Heart left ventricle (tissue), 16 donors: ENCODE data around the gene NISCH. TPM values are rescaled to one million over a fixed set of nuclear protein-coding genes. Genes with fewer than 3 reads are reported as not detected.
A peak's percentile ranks its signal among the peaks of the same experiment; 100 is the strongest.

Experiments used
- ATAC-seq, 4 donors: fragments of 200-7000 bp; cut with Tn5 transposase; one replicate each; pipeline ENCODE4 v1.9.1; 2020 to 2022; ENCODE audit warnings: moderate library complexity in 4 of 4, mild to moderate bottlenecking in 3 of 4, moderate number of reproducible peaks in 1 of 4
- DNase-seq, 5 donors: peaks; one replicate each; pipeline ENCODE4 v3.0.0-alpha.2; 2020
- H3K27ac ChIP-seq, 12 donors: fragments of 200-600 bp; sonication (generic) in 4 of 12; one replicate each; pipeline versions ENCODE4 v1.5.0 to v1.8.0; 2016 to 2022; ENCODE audit warnings: mild to moderate bottlenecking in 2 of 12
- H3K27me3 ChIP-seq, 9 donors: fragments of 200-600 bp; sonication (generic) in 2 of 9; one replicate each; pipeline versions ENCODE4 v1.5.1 to v1.8.0; 2016 to 2022; ENCODE audit warnings: mild to moderate bottlenecking in 3 of 9
- H3K36me3 ChIP-seq, 9 donors: fragments of 200-600 bp; sonication (generic) in 2 of 9; one replicate each; pipeline versions ENCODE4 v1.5.0 to v1.8.0; 2018 to 2022; ENCODE audit warnings: mild to moderate bottlenecking in 2 of 9
- H3K4me1 ChIP-seq, 12 donors: fragments of 200-600 bp; sonication (generic) in 4 of 12; one replicate each; pipeline versions ENCODE4 v1.5.0 to v1.8.0; 2016 to 2022; ENCODE audit warnings: mild to moderate bottlenecking in 3 of 12
- H3K4me3 ChIP-seq, 12 donors: fragments of 200-600 bp; sonication (generic) in 4 of 12; one replicate each; pipeline versions ENCODE4 v1.5.0 to v1.8.0; 2017 to 2022; ENCODE audit warnings: mild to moderate bottlenecking in 9 of 12, moderate library complexity in 4 of 12
- H3K9me3 ChIP-seq, 12 donors: fragments of 200-600 bp; sonication (generic) in 4 of 12; one replicate each; pipeline versions ENCODE4 v1.5.0 to v1.8.0; 2016 to 2022; ENCODE audit warnings: mild to moderate bottlenecking in 1 of 12
- CTCF ChIP-seq, 12 donors: fragments of 200-600 bp; sonication (generic) in 4 of 12; IDR thresholded peaks; one replicate each; pipeline versions ENCODE4 v1.5.0 to v1.8.0; 2018 to 2022; ENCODE audit warnings: antibody characterized with exemption in 12 of 12, mild to moderate bottlenecking in 5 of 12
- POLR2A ChIP-seq, 2 donors: fragments of 450-650 bp; IDR thresholded peaks; one replicate each; pipeline ENCODE4 v1.6.1; 2017; ENCODE audit warnings: antibody characterized with exemption in 2 of 2, mild to moderate bottlenecking in 2 of 2, moderate library complexity in 2 of 2
- WGBS, 4 donors: extraction: QIAGEN DNeasy Blood & Tissue Kit in 2 of 4; methylation state at CpG; one replicate each; pipeline versions ENCODE4 v1.1.5 to v1.1.7; 2013 to 2018; 5-methylcytosine and 5-hydroxymethylcytosine counted together
- intact Hi-C, 10 donors: fragments of 100-400 bp; cut with DNase I; formaldehyde crosslinking; loops; one replicate each; pipeline versions ENCODE4 v1.11.1 to v1.14.2; 2022
- polyA plus RNA-seq, 2 donors: library from polyadenylated mRNA; stranded (reverse); fragments of 200-250 nt; gene quantifications; one replicate each; pipeline ENCODE4 v1.2.3, GENCODE V29; 2013
- total RNA-seq, 9 donors: library from RNA; depleted of rRNA in 2 of 9; stranded (reverse); fragments of >200 nt in 2 of 9; fragmentation: NEBNext Ultra II Directional in 3 of 9; extraction: Animal tissue kit (Norgen Biotek cat#: 25700) in 3 of 9; gene quantifications; one replicate each; pipeline versions ENCODE4 v1.1.0 to v1.2.4, GENCODE V29; 2016 to 2023
- donor health status: ischemic (EF 13 %, LVEDD 7.1; RV severe dilation, severe dysfunction).
- donor health status: healthy with polysubstance abuse.
- donor health status: DM: no; HTN: yes; CAD: no.
- donor health status: DM: no; HTN: no; CAD: no.
- donor health status: ischemic (EF 25% LVEDD 6.9; RV normal size, moderate dysfunction).
- donor health status: ischemic (EF 25% LVEDD 5.7; RV mildly dilated, moderate dysfunction).
- donor health status: healthy.
- donor health status: DM: yes; HTN: yes; CAD: no.
- donor health status: ischemic (EF 35%, LVEDD 5.7; RV mildly dilated, moderate dysfunction).
- donor health status: nonischemic (EF 11% LVEDD 7.7; RV severe dilation, severe dysfunction).
- donor health status: DM: yes; HTN: yes; CAD: no.
- donor health status: PGD.
- donor health status: ischemic (EF 29% LVEDD 5.4; RV normal size, mild dysfunction).
- donor health status: nonischemic (EF 23%, LVEDD 6.1; RV moderate dilation, normal function).

Gene NISCH
- total and polyA plus RNA-seq, 11 donors, result 28.8 to 56.2 (median 42.0) TPM

- no peak for DNase-seq
- Histone ChIP-seq H3K36me3 (peaks cover 0 to 94% (median 7%) of the 10 kb centered on the region in 9 donors), H3K27ac (no peak overlapping the region), H3K4me1 (peaks cover 0 to 8% (median 0%) of the 10 kb centered on the region in 12 donors), H3K9me3 (no peaks in the 10 kb centered on the region), H3K27me3 (no peaks in the 10 kb centered on the region), H3K4me3 (no peak overlapping the region)
- 52 to 74% (median 61%) methylated on average over 6 of the region's 6 CpGs for WGBS, 4 donors
- no peak for ATAC-seq
- TF ChIP-seq POLR2A (IDR thresholded peaks at IDR 0.05) (no peak), CTCF (IDR thresholded peaks at IDR 0.05) (no peak)
- intact Hi-C loops, result no loop called here
These were observed 59.8 kb downstream of the NISCH start for GRCh38 chr3:52515192-52515591.

GRCh38 chr3:52516509-52517195 lies 61.2 kb downstream of the NISCH start:
- H3K36me3 ChIP-seq, result peaks cover 0 to 94% (median 14%) of the 10 kb centered on the region in 9 donors
- TF ChIP-seq POLR2A (IDR thresholded peaks at IDR 0.05), result no peak
- TF ChIP-seq CTCF (IDR thresholded peaks at IDR 0.05), result no peak
- no peak overlapping the region for H3K4me3 ChIP-seq
- no peak for DNase-seq
- no peaks in the 10 kb centered on the region for H3K27me3 ChIP-seq
- no peak for ATAC-seq
- H3K9me3 ChIP-seq, result no peaks in the 10 kb centered on the region
- H3K27ac ChIP-seq, result no peak overlapping the region
- intact Hi-C loops, result no loop called here
- WGBS, 4 donors, result 93 to 97% (median 96%) methylated on average over 11 to 19 of the region's 19 CpGs
- H3K4me1 ChIP-seq, result peaks cover 0 to 8% (median 0%) of the 10 kb centered on the region in 12 donors

- no peak for DNase-seq
- Histone ChIP-seq H3K27ac (no peak overlapping the region), H3K4me1 (peaks cover 0 to 8% (median 0%) of the 10 kb centered on the region in 12 donors), H3K4me3 (peak overlapping the region in 7 of 12 donors; percentile 10 to 30 (median 26)), H3K36me3 (peaks cover 0 to 94% (median 14%) of the 10 kb centered on the region in 9 donors), H3K27me3 (no peaks in the 10 kb centered on the region), H3K9me3 (no peaks in the 10 kb centered on the region)
- no peak for ATAC-seq
- intact Hi-C loops, result no loop called here
- TF ChIP-seq CTCF (IDR thresholded peaks at IDR 0.05) (no peak), POLR2A (IDR thresholded peaks at IDR 0.05) (no peak)
- WGBS, 4 donors, result 86 to 94% (median 89%) methylated on average over 21 to 25 of the region's 25 CpGs
These were observed 62.7 kb downstream of the NISCH start for GRCh38 chr3:52517796-52518722.
